ENCODE data around the gene PTGFRN. TPM values are rescaled to one million over a fixed set of nuclear protein-coding genes. Genes with fewer than 3 reads are reported as not detected.

The PTGFRN gene
- total RNA-seq, 1 experiment from 2014 or later = 60.6 TPM

DNA sequence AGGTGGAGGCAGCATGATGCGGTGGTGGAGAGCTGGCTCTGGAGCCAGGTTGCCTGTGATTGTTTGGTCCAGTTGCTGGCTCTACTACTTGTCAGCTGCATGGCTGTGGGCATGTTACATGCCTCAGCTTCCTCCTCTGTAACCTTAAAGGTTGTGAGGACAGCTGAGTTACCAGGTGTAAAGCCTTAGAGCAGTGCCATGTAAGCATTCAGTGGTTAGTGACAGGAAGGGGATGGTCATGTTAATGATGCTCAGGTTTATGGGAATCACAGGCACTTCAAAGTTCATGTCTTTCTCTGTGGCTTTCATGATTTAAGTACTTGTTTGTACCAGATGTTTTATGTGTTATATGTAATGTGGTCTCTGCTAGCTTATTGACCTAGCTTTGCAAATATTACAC, 32.6 kb downstream of the PTGFRN start:
- H3K4me2 ChIP-seq (ENCODE audit: low read length) = no peak overlapping the region
- BruUV-seq (replicated peaks) = no TSS peak
- ATAC-seq = no peak

More for the DNA sequence above, 32.6 kb downstream of the PTGFRN start:
- Histone ChIP-seq H2AFZ (ENCODE audit: low read depth, low read length, poor library complexity, severe bottlenecking) (no peak overlapping the region), H3K4me3 (replicated peaks in 1 of 2; ENCODE audit: low read depth in 1 of 2, low read length in 2 of 2) (no peak overlapping the region), H3K36me3 (ENCODE audit: control insufficient read depth in 1 of 2, insufficient read depth in 2 of 2, low read length in 2 of 2) (peaks cover 4 to 5% of the 10 kb centered on the region in 2 experiments; a peak in 2 of 4 replicates), H3K9me3 (ENCODE audit: control insufficient read depth in 1 of 2, insufficient read depth in 1 of 2, low read depth in 1 of 2, low read length in 2 of 2) (no peaks in the 10 kb centered on the region), H3K27ac (ENCODE audit: low read depth, low read length) (no peak overlapping the region), H3K79me2 (ENCODE audit: insufficient read depth, low read length) (no peaks in the 10 kb centered on the region), H3K27me3 (ENCODE audit: insufficient read depth, low read length) (no peaks in the 10 kb centered on the region), H4K20me1 (ENCODE audit: insufficient read depth) (no peaks in the 10 kb centered on the region), H3K9me2 (ENCODE audit: insufficient read depth) (no peaks in the 10 kb centered on the region), H3K4me1 (ENCODE audit: control insufficient read depth in 1 of 2, insufficient read depth in 2 of 2, low read length in 2 of 2) (no peaks in the 10 kb centered on the region), H3K9ac (ENCODE audit: low read length) (no peak overlapping the region)
- TF ChIP-seq SRF (IDR thresholded peaks at IDR 0.05; ENCODE audit: low read depth) (no peak), POLR2A (IDR thresholded peaks at IDR 0.05; ENCODE audit: borderline replicate concordance, extremely low read depth, insufficient read depth, insufficient read length) (no peak), ZNF274 (IDR thresholded peaks at IDR 0.05; ENCODE audit: low read depth, low read length) (no peak), ZFX (IDR thresholded peaks at IDR 0.05) (no peak), CBX3 (IDR thresholded peaks at IDR 0.05; ENCODE audit: low read depth) (no peak), SP1 (IDR thresholded peaks at IDR 0.05; ENCODE audit: low read depth) (no peak), ELF1 (IDR thresholded peaks at IDR 0.05; ENCODE audit: borderline replicate concordance, low read depth) (no peak), JUND (IDR thresholded peaks at IDR 0.05) (no peak), YY1 (IDR thresholded peaks at IDR 0.05; ENCODE audit: extremely low read depth, insufficient replicate concordance, low read depth, low read length) (no peak), CEBPB (IDR thresholded peaks at IDR 0.05; ENCODE audit: low read depth) (no peak), SIN3A (IDR thresholded peaks at IDR 0.05; ENCODE audit: low read depth) (no peak), TCF7L2 (IDR thresholded peaks at IDR 0.05; ENCODE audit: borderline replicate concordance, extremely low read depth, insufficient read depth, insufficient read length) (no peak), RAD21 (IDR thresholded peaks at IDR 0.05; ENCODE audit: low read depth) (no peak)
- TF ChIP-seq, protein P1, sequence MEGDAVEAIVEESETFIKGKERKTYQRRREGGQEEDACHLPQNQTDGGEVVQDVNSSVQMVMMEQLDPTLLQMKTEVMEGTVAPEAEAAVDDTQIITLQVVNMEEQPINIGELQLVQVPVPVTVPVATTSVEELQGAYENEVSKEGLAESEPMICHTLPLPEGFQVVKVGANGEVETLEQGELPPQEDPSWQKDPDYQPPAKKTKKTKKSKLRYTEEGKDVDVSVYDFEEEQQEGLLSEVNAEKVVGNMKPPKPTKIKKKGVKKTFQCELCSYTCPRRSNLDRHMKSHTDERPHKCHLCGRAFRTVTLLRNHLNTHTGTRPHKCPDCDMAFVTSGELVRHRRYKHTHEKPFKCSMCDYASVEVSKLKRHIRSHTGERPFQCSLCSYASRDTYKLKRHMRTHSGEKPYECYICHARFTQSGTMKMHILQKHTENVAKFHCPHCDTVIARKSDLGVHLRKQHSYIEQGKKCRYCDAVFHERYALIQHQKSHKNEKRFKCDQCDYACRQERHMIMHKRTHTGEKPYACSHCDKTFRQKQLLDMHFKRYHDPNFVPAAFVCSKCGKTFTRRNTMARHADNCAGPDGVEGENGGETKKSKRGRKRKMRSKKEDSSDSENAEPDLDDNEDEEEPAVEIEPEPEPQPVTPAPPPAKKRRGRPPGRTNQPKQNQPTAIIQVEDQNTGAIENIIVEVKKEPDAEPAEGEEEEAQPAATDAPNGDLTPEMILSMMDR (IDR thresholded peaks at IDR 0.05 in 2 of 3, conservative IDR thresholded peaks at IDR 0.05 in 1 of 3; ENCODE audit: borderline replicate concordance in 1 of 3, insufficient read depth in 1 of 3, low read depth in 2 of 3, low read length in 2 of 3) = no peak
- TF ChIP-seq, protein P2, sequence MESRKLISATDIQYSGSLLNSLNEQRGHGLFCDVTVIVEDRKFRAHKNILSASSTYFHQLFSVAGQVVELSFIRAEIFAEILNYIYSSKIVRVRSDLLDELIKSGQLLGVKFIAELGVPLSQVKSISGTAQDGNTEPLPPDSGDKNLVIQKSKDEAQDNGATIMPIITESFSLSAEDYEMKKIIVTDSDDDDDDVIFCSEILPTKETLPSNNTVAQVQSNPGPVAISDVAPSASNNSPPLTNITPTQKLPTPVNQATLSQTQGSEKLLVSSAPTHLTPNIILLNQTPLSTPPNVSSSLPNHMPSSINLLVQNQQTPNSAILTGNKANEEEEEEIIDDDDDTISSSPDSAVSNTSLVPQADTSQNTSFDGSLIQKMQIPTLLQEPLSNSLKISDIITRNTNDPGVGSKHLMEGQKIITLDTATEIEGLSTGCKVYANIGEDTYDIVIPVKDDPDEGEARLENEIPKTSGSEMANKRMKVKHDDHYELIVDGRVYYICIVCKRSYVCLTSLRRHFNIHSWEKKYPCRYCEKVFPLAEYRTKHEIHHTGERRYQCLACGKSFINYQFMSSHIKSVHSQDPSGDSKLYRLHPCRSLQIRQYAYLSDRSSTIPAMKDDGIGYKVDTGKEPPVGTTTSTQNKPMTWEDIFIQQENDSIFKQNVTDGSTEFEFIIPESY (IDR thresholded peaks at IDR 0.05; ENCODE audit: extremely low read depth, insufficient replicate concordance, low read length) = no peak
- TF ChIP-seq, protein P3, sequence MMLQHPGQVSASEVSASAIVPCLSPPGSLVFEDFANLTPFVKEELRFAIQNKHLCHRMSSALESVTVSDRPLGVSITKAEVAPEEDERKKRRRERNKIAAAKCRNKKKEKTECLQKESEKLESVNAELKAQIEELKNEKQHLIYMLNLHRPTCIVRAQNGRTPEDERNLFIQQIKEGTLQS (IDR thresholded peaks at IDR 0.05) = no peak
- TF ChIP-seq, protein P4, sequence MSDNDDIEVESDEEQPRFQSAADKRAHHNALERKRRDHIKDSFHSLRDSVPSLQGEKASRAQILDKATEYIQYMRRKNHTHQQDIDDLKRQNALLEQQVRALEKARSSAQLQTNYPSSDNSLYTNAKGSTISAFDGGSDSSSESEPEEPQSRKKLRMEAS (IDR thresholded peaks at IDR 0.05) = no peak
- DNase-seq (ENCODE audit: low read depth, low spot score) = no peak
- CTCF ChIA-PET = no interaction called here
- intact Hi-C loops (cut with micrococcal nuclease) = no loop called here
- RAD21 ChIA-PET (ENCODE audit: low non-redundant PET in 1 of 2, low total read pairs in 2 of 2, uncharacterized antibody in 2 of 2, unreplicated experiment in 2 of 2) = no interaction called here
- POLR2A ChIA-PET = no interaction called here

Data from HCT116 (cell line).